Bronchial epithelial cell (primary cell): ENCODE measurements around the gene RIPK1. TPM values are rescaled to one million over a fixed set of nuclear protein-coding genes. Genes with fewer than 3 reads are reported as not detected.
A peak's percentile ranks its signal among the peaks of the same experiment; 100 is the strongest.

Experiments used
- DNase-seq: peaks from one replicate; pipeline ENCODE4 v3.0.0-alpha.2; 2010; ENCODE audit warnings: low read depth
- FAIRE-seq: peaks from 2 replicates; lab custom pipeline; 2011; peaks lifted over from hg19 to GRCh38; lab: Jason Lieb, UNC
- H3K27me3 ChIP-seq: 2 replicates; pipeline ENCODE4 v1.5.1; 2011; ENCODE audit warnings: low read length; ENCODE audit not compliant: control insufficient read depth, insufficient read depth
- H3K36me3 ChIP-seq: 2 replicates; pipeline ENCODE4 v1.5.1; 2011; ENCODE audit warnings: low read length; ENCODE audit not compliant: control insufficient read depth, insufficient read depth
- H3K4me3 ChIP-seq: 2 replicates; pipeline ENCODE4 v1.5.1; 2011; ENCODE audit warnings: mild to moderate bottlenecking, low read depth, low read length, control low read depth
- total RNA-seq: library from RNA; depleted of rRNA; stranded (reverse); fragments of >200 nt; gene quantifications from 2 replicates; pipeline ENCODE4 v1.2.1, GENCODE V29; 2014
- TF ChIP-seq, protein P1 (sequence below): IDR thresholded peaks from 2 replicates; pipeline ENCODE4 v1.5.1; 2011; ENCODE audit warnings: mild to moderate bottlenecking, moderate library complexity, low read length, control low read depth, inconsistent platforms; ENCODE audit not compliant: insufficient read depth, severe bottlenecking

Gene RIPK1
- total RNA-seq, 1 donor from 2014 or later, result 12.6 TPM

DNA sequence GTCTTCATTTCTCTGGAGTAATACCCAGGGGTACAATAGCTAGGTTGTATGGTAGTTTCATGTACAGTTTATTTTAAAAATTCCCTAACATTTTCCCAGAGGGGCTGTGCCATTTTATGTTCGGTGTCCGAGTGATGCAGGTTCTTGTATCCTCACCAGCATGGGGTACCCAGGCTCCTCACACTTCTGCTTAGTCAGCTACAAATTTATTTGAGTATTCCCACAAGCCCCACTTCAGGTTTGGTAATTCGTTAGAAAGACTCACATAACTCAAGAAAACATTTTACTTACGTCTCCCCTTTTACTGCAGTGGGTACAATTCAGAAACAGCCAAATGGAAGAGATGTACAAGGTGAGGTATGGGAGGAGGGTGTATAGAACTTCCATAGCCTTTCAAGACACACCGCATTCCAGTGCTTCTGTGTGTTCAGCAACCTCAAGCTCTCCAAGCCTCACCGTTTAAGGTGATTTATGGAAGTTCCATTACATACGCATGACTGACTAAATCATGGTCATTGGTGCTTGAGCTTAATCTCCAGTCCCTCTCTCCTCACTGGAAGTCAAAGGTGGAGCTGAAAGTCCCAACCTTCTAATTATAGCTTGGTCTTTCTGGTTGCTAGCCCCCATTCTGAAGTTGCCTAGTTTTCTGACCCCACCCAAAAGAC lies 18.1 kb downstream of the RIPK1 start:
- DNase-seq, result no peak

DNA sequence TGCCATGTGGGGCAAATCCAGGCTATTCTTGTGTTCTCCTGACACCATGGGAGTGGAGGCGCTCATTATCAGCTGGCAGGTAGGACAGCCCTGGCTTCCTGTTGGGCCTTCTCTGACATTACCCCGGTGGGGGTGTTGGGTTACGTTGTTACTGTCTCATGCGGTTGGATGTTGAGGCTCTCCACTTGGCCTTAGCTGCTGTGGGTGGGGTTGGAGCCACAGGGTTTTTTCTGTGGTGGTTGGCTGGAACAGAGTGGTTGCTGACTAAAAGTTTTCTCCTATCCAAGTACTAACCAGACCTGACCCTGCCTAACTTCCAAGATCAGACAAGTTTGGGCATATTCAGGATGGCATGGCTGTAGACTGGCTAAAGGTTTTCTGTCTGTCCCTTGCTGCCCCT lies 20.2 kb downstream of the RIPK1 start:
- TF ChIP-seq, protein P1, sequence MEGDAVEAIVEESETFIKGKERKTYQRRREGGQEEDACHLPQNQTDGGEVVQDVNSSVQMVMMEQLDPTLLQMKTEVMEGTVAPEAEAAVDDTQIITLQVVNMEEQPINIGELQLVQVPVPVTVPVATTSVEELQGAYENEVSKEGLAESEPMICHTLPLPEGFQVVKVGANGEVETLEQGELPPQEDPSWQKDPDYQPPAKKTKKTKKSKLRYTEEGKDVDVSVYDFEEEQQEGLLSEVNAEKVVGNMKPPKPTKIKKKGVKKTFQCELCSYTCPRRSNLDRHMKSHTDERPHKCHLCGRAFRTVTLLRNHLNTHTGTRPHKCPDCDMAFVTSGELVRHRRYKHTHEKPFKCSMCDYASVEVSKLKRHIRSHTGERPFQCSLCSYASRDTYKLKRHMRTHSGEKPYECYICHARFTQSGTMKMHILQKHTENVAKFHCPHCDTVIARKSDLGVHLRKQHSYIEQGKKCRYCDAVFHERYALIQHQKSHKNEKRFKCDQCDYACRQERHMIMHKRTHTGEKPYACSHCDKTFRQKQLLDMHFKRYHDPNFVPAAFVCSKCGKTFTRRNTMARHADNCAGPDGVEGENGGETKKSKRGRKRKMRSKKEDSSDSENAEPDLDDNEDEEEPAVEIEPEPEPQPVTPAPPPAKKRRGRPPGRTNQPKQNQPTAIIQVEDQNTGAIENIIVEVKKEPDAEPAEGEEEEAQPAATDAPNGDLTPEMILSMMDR, result no peak
- DNase-seq, result peak; percentile 87
- H3K4me3 ChIP-seq, result no peak overlapping the region
- H3K36me3 ChIP-seq, result peaks cover 10% of the 10 kb centered on the region
- FAIRE-seq, result no peak
- H3K27me3 ChIP-seq, result no peaks in the 10 kb centered on the region

More for the DNA sequence above, 18.1 kb downstream of the RIPK1 start:
- TF ChIP-seq, protein P1, result no peak
- no peak for FAIRE-seq
- Histone ChIP-seq H3K36me3 (peaks cover 17% of the 10 kb centered on the region), H3K27me3 (no peaks in the 10 kb centered on the region), H3K4me3 (no peak overlapping the region)

DNA sequence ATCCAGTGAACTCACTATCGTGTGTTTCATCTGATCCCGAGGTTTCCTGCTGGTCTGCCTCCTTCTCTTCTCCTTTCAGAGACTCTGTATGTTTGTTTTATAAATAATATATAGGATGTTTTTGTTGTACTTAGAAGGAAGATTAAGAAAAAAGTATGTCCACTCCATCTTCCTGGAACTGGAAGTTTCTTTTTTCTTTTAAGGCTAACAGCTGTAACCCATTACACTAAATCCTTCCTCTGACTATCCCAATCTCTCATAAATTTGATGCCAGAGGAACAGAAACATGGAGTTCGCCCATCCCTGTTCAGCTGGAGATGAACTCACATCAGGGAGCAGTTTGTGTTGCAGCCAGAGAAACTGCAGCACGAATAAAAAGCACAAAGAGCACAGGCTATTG lies 20.7 kb downstream of the RIPK1 start:
- TF ChIP-seq, protein P1, result no peak
- no peak for DNase-seq
- H3K27me3 ChIP-seq, result no peaks in the 10 kb centered on the region
- peaks cover 7% of the 10 kb centered on the region for H3K36me3 ChIP-seq
- FAIRE-seq, result no peak
- H3K4me3 ChIP-seq, result no peak overlapping the region

DNA sequence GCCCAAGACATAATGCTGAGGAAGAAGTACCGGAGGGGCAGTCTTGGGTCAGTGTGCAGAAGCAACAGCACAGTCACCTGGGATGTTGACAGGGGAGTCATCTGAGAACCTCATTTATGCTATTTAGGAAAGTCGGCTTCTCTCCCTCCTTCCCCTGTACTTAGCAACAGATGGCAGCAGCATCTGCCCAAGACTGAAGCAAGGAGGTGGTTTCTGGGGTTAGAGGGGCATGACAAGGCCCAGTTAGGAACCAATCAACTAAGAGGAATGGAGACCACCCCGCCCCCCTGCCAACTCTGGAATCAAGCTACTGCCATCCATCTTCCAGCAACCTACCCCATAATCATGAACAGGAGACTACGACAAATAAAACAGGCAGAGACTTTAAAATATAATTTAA lies 21.7 kb downstream of the RIPK1 start:
- Histone ChIP-seq H3K36me3 (peaks cover 7% of the 10 kb centered on the region), H3K4me3 (no peak overlapping the region)
- no peak for FAIRE-seq

DNA sequence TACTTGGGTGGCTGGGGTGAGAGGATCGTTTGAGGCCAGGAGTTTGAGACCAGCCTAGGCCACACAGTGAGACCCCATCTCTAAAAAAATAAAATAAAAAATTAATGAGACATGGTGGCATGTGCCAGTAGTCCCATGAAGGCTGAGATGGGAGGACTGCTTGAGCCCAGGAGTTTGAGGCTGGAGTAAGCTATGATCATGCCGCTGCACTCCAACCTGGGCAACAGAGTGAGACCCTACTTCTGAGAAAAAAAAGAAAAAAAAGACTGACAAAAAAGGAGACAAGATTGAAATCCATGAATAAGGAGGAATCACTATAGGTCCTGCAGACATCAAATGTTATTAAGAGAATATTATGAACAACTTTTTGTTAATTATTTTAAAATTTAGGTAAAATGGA lies 26.5 kb downstream of the RIPK1 start:
- Histone ChIP-seq H3K36me3 (peaks cover 9% of the 10 kb centered on the region), H3K4me3 (no peak overlapping the region), H3K27me3 (no peaks in the 10 kb centered on the region)
- no peak for DNase-seq
- TF ChIP-seq, protein P1, result no peak
- no peak for FAIRE-seq

More for the DNA sequence above, 21.7 kb downstream of the RIPK1 start:
- H3K27me3 ChIP-seq, result no peaks in the 10 kb centered on the region
- DNase-seq, result no peak
- TF ChIP-seq, protein P1, result no peak

DNA sequence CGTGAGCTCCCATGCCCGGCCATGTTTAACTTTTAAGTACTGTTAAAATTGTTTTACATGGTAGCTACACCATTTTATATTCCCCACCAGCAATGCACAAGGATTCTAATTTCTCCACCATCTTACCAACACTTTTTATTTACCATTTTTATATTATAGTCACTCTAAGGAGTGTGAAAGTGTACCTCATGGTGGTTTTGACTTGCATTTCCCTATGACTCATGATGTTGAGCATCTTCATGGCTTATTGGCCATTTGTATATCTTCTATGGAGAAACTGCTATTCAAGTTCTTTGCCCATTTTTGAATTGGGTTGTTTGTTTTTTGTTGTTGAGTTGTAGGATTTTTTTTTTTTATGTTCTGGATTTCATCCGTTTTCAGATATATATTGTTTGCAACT lies 34.6 kb downstream of the RIPK1 start:
- H3K4me3 ChIP-seq, result no peak overlapping the region
- H3K36me3 ChIP-seq, result peaks cover 16% of the 10 kb centered on the region
- TF ChIP-seq, protein P1, result no peak
- FAIRE-seq (no peak), DNase-seq (peak; percentile 23)
- no peaks in the 10 kb centered on the region for H3K27me3 ChIP-seq
